Heart left ventricle (tissue), 13 donors: Measurements from ENCODE around the gene CBFA2T2.
"Not testable (repeated sequence)": the region's sequence is repeated elsewhere in the genome, so short reads cannot be mapped to it uniquely, and the experiment has no call there.

ENCODE experiments used
- POLR2A ChIP-seq, 2 donors: fragments of 450-650 bp; IDR thresholded peaks; one replicate each; pipeline ENCODE4 v1.6.1; 2017; ENCODE audit warnings: antibody characterized with exemption in 2 of 2, mild to moderate bottlenecking in 2 of 2, moderate library complexity in 2 of 2
- TF ChIP-seq, protein P1 (sequence below), 12 donors: fragments of 200-600 bp; sonication (generic) in 4 of 12; IDR thresholded peaks; one replicate each; pipeline versions ENCODE4 v1.5.0 to v1.8.0; 2018 to 2022; ENCODE audit warnings: antibody characterized with exemption in 12 of 12, mild to moderate bottlenecking in 5 of 12
- donor health status: ischemic (EF 13 %, LVEDD 7.1; RV severe dilation, severe dysfunction).
- donor health status: DM: no; HTN: yes; CAD: no.
- donor health status: DM: no; HTN: no; CAD: no.
- donor health status: ischemic (EF 25% LVEDD 6.9; RV normal size, moderate dysfunction).
- donor health status: ischemic (EF 25% LVEDD 5.7; RV mildly dilated, moderate dysfunction).
- donor health status: ischemic (EF 35%, LVEDD 5.7; RV mildly dilated, moderate dysfunction).
- donor health status: nonischemic (EF 11% LVEDD 7.7; RV severe dilation, severe dysfunction).
- donor health status: DM: yes; HTN: yes; CAD: no.
- donor health status: PGD.
- donor health status: ischemic (EF 29% LVEDD 5.4; RV normal size, mild dysfunction).
- donor health status: nonischemic (EF 23%, LVEDD 6.1; RV moderate dilation, normal function).

DNA sequence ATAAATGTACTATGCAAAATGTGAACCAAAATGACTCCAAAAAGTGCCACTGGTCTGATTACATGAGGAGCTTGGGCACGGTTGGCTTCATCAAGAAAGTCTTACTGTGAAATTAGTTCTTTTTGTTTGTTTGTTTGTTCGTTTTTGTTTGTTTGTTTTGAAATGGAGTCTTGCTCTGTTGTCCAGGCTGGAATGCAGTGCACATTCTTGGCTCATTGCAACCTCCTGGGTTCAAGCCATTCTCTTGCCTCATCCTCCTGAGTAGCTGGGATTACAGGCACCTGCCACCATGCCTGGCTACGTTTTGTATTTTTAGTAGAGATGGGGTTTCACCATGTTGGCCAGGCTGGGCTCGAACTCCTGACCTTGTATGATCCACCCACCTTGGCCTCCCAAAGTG is 142.0 kb downstream of the CBFA2T2 start:
- TF ChIP-seq, protein P1, sequence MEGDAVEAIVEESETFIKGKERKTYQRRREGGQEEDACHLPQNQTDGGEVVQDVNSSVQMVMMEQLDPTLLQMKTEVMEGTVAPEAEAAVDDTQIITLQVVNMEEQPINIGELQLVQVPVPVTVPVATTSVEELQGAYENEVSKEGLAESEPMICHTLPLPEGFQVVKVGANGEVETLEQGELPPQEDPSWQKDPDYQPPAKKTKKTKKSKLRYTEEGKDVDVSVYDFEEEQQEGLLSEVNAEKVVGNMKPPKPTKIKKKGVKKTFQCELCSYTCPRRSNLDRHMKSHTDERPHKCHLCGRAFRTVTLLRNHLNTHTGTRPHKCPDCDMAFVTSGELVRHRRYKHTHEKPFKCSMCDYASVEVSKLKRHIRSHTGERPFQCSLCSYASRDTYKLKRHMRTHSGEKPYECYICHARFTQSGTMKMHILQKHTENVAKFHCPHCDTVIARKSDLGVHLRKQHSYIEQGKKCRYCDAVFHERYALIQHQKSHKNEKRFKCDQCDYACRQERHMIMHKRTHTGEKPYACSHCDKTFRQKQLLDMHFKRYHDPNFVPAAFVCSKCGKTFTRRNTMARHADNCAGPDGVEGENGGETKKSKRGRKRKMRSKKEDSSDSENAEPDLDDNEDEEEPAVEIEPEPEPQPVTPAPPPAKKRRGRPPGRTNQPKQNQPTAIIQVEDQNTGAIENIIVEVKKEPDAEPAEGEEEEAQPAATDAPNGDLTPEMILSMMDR (IDR thresholded peaks at IDR 0.05) = not testable (repeated sequence)
- TF ChIP-seq POLR2A (IDR thresholded peaks at IDR 0.05) = not testable (repeated sequence)
